GM18526 (cell line): ENCODE results near the gene HOXB7.

Experiments
- POLR2A ChIP-seq: IDR thresholded peaks from 3 replicates; pipeline ENCODE4 v1.6.1; 2011; ENCODE audit not compliant: insufficient read length; ENCODE audit errors: extremely low read depth

Gene HOXB7

GRCh38 chr17:48597778-48598631 is 12.8 kb downstream of the HOXB7 start:
- no peak for TF ChIP-seq POLR2A

- no peak for TF ChIP-seq POLR2A
Observed at GRCh38 chr17:48597528-48597777, 13.4 kb downstream of the HOXB7 start.

GRCh38 chr17:48596735-48597527 is 13.9 kb downstream of the HOXB7 start:
- TF ChIP-seq POLR2A = no peak

DNA sequence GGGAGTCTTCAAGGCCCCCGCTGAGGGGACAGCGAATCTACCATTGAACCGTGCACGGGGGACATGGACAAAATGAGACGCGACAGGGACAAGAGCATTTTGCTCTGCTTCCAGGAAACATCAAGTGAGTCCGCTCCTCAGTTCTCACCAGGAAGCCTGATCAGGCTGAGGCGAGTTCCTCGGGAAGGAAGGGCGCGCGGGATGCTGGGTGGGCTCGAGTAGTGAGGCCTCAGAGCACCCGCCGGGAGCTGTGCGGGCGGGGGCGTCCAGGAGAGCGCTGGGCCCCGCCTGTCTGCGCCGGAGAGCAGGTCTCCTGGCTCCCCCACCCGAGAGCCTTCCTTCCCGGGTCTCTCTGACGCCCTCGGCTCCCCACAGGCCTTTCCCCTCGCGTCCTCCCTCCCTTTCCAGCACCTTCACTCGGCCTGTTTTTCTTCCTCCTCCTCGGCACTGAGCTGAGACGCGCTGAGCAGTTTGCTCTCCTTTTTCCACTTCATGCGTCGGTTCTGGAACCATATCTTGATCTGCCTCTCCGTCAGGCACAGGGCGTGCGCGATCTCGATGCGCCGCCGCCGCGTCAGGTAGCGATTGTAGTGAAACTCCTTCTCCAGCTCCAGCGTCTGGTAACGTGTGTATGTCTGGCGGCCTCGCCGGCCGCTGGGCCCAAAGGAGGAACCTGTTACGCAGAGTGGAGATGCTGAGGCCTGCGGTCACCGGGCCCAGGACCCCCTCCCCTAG is 14.7 kb downstream of the HOXB7 start:
- no peak for TF ChIP-seq POLR2A

GRCh38 chr17:48595278-48595999 is 15.4 kb downstream of the HOXB7 start:
- TF ChIP-seq POLR2A = no peak

DNA sequence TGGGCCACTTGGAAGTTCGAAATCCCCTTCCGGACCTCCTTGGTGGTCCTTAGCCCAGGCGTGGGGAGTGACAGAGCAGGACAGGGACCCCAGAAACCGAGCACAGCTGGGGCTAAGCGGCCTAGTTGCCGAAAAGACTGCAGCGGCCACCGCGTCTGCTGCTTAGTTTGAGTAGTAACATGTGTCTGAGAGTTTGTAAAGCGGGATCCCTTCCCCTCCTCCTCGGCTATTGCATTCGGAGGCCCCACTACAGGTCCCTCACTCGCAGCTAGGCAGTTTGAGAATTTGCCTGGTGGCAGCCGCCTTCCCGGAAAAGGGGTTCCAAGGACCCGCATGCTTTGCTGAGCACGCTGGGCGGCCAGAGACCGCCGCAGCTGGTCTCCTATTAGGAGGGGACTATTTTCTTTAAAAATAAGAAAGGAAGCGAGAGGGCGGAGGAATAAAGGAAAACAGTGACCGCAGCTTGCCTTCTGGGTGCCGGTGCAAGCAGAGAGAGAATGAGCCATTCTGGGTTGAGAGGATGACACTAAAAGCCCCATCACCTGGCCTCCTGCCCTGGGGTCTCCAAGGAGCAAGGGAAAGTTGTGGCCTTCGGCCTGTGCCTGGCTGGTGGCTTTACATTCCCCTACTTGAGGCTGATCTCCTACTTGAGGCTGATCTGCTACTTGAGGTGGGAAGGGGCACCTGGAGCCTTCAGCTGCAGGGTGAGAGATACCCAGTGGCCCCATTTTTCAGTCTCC is 16.1 kb downstream of the HOXB7 start:
- TF ChIP-seq POLR2A = no peak

DNA sequence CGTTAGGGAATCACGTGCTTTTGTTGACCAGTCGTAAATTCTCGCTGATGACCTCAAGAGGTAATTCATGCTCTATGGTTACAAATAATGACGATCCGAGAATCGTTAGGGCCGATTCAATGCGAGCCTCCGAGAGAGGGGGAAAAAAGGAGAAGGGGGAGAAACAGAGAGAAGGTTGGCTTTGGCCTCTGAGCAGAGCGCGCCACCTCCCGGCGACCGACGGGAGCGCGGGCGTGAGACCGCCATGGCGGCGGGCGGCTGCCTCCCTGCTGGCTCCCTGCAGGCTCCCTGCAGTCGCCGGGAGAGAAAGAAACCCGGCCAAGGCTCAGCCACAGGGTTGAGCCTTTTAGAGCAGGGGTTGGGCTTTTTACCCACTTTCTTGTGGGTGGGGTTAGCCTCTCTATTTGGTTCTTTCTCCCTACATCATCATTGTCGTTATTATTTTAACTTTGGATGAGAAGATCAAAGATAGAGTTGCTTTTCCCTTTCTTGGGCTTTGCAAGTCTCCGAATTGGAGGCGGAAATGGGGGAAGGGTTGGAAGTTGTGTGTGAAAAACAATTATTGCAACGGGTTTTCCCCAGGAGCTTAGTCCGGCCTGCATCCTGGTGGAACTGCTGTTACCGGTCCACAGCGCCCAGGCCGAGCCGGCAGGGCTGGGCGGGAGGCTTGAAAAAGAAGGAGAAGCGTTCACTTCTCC is 16.8 kb downstream of the HOXB7 start:
- no peak for TF ChIP-seq POLR2A

- TF ChIP-seq POLR2A = no peak
Observed at GRCh38 chr17:48593126-48593829, 17.5 kb downstream of the HOXB7 start, which contains the start of gene HOXB5. TSS of gene HOXB5 (minus strand) at chr17:48593779. CDS start at chr17:48593682, 97 bp downstream.

DNA sequence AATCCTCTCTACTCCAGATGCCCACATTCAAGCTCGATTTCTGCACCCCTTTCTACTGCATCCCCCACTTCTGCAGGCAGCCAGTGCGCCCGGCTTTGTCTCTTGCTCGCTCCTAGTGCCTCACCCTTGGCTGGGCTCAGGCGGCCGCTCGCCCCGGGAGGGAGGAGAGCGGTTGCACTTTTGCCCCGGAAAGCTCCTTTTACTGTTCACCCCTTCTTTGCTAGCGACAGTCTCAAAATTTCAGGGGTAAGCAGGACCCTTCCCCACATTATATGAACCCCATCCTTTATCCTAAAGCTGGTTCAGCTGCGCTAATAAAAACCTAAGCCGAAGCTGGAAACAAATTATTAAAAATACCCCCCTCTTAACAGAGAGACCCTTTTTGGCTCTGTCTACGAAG is 18.2 kb downstream of the HOXB7 start:
- no peak for TF ChIP-seq POLR2A

GRCh38 chr17:48592057-48592514 is 18.7 kb downstream of the HOXB7 start:
- no peak for TF ChIP-seq POLR2A

DNA sequence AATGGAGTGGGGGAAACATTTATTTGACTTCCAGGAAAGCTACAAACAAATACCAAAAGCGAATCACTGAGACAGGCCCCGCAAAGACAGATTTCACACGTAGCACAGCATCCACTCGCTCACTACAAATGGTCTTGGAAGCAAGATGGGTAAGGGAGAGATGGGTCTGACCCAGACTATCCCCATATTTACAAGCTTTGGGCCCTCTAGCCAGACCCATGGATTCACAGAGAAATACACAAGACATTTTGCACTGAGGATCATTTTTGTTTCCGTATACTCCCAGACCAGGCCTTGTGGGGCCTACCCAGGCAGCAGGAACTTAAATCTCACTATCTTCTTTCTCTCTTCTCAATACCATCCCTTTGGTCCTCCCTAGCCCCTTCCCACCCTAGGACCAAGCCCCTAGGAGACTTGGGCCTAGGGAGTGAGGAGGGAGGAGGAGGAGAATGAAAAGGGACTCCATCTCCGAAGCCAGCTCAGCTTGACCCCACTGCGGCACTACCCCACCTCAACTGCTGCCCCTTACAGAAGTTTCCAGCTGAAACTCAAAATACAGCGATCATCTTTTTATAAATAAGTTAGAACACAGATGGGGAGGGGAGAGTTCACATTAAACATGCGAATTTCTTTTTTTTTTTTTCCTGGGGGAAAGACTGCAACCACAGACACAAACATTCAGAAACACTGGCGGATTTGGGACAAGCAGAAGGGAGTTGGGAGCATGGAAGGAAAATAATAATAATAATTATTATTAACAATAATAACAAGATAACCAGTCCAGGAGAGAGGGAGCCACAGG is 19.4 kb downstream of the HOXB7 start:
- no peak for TF ChIP-seq POLR2A

DNA sequence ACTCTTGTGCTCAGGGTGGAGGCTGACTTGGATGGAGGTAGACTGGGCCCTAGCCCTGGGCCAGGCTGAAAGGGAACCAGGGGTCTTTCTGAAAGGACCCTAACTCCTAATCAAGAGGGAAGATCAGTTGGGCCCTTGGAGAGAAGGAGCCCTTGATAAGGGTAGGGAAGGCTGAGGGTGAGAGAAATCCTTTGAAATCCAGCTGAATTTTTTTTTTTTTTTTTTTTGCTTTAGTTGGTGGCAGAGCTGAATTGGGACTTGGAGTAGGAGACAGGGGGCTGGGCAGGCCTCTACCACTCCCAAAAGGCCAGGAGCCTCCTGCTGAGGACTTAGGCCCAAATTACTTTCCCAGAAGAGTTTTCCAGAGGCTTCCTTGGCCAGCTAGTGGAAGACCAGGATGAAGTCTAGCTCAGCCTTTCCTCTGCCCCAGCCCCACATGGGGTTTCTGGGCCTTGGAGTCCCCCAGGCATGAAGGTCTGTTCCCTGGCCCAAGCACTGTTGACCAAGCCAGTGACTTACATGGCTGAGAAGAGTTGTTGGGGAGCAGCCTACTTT is 20.1 kb downstream of the HOXB7 start:
- no peak for TF ChIP-seq POLR2A
